ENCODE measurements around the gene ADGRG7.

DNA sequence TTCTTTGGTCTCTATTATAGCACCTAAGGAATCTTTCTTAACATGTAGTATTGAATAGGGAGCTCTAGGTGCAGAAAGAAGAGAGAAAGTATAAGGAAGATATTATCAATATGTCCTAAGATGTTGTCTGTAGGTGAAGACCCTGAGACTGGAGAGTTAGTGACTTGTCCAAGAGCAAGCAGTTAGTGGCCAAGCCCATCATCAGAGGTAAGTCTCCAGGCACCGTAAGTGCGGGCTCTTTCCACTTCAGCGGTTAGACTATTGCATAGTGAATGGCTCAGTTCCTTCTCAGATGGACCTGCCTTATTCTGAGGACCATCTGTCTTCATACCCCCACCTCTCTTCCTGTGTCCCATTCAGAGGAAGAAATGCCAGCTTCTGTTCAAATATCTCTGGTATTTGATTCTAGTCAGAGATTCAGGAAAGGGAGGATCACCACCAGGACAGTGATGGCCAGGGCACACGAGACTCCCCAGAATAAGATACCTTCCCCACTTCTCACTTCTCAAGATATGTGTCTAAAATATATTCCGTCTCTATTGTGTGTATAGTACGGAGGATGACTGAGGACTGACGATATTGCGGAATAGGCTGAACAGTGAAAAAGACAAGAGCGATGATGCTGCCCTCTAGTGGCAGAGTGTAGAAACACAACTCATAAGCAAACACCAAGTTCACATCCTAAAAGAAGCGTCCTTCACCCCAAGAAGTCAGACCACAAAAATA is 19.1 kb upstream of the ADGRG7 start:
- TF ChIP-seq GATA2 (IDR thresholded peaks at IDR 0.05; ENCODE audit: low read depth, low read length) (no peak), GATA3 (IDR thresholded peaks at IDR 0.05; ENCODE audit: low read depth, low read length) (no peak)

All from SH-SY5Y (cell line).